HG03558 (cell line): ENCODE data around the gene GAS7.

Experiments
- ATAC-seq: cut with Tn5 transposase; IDR thresholded peaks from one replicate; pipeline ENCODE4 v1.9.1; 2021; ENCODE audit warnings: moderate number of reproducible peaks; ENCODE audit not compliant: unreplicated experiment; ENCODE audit errors: extremely low read depth

The GAS7 gene

DNA sequence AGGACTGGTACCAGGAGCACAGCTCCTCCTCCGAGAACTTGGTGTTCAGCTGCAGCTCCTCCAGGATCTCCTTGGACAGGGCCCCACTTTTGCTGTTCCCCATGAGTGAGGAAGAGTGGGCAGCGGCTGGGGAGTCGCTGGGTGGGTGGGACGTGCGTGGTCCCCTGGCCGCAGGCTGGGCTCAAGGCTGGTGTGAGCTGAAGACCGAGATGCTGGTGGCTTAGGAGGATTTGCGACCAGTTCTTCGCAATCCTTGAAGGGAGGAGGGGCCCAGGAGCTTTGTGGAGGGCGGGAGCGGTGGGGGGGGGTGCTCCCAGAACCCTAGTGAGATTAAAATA, 293.4 kb downstream of the GAS7 start, which contains the start of gene RCVRN:
TSS of gene RCVRN (minus strand) at position 194 of the 338 bp plus-strand sequence. CDS start at position 103, 91 bp downstream.
- ATAC-seq, result no peak

DNA sequence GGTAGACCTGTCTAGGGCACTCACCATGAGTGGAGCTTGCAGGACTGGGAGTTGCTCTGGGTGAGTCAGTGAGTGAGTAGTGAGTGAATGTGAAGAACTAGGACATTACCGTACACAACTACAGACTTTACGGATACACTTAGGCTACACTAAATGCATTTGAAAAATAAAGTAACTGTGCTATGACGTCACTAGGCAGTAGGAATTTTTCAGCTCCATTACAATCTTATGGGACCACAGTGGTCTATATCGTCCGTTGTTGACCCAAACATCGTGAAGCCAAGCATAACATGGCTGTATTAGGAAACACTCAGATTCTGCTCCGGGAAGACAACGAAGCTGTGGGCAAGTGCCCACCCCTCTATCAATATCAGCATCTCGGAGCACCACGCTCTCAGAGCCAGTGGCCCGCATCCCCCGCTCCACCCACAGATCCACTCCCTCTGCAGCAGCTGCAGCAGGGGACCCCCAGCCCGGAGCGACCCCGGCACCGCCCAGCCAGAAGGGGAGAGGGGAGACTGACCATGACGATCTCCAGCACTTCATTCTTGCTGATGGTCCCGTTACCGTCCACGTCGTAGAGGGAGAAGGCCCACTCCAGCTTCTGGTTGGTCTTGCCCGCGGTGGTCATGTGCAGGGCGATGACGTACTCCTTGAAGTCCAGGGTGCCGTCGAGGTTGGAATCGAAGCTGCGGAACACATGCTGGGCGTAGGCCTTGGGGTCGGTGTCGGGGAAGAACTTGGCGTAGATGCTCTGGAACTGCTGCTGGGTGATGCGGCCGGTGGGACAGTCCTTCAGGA, 293.9 kb downstream of the GAS7 start:
- no peak for ATAC-seq

DNA sequence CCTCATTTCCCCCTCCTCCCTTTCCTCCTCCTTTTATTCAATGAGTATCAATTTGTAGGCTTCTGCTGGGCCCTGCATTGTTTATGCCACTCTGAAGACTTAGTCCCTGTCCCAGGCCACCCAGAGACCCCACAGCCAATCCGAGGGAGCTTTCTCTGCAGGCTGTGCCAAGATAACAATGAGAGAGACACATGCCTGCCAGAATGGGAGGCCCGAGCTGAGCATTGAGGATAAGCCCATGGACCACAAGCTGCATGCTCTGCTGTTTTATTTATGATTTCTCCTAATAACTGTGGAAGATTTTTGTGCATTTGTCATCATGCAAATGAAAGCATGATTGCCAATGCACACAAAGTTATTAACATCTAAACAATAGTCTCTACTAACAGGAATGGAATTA, 296.3 kb downstream of the GAS7 start:
- ATAC-seq, result no peak

GRCh38 chr17:9900784-9901183, 297.6 kb downstream of the GAS7 start:
- ATAC-seq, result no peak

GRCh38 chr17:9900044-9900594, 298.3 kb downstream of the GAS7 start:
- ATAC-seq, result no peak

GRCh38 chr17:9899280-9900043, 298.9 kb downstream of the GAS7 start:
- ATAC-seq, result no peak

DNA sequence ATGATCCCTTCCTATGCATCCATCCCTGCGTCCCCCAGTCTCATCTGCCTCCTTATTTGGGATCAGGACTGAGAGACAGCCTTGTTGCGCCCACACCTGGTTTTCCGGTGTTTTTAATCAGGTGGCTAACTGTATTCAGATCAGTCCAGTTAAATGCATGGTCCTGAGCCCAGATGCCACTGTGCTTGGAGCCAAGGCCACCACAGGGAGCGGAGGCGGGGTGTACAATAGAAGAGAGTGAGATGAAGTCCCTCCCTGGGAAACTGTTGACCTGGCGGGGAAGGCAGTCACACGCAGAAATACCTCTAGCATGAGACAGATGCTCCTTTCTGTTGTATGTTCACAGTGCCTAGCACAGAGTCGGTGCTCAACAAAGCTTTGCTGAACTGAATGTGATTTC, 299.6 kb downstream of the GAS7 start:
- no peak for ATAC-seq

DNA sequence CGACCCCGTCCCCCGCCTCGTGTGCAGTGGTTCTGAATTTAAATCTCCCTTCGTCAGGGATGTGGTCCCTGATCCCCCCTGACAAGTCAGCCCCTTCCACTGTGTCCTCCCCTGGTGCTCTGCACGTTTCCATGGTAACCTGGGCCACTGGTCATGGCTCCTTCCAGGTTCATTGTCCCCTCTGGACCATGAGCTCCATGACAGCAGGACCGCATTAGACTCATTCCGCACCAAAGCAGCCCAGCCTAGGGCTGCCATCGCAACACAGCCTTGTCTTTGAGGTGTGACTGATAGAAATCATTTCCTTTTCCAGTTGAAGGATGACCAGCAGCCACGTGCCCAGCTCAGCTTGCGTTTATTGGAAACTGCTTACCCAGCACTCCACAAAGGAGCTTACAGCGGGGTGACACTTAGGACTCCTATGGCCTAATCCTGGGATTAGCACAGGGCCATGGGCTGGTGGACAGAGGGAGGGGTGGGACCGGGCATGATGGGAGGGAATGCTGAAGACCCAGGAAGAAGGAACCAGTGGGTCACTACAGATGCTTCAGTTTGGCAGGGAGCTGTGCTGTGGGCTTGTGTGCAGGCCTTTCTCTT, 300.9 kb downstream of the GAS7 start:
- ATAC-seq, result no peak

DNA sequence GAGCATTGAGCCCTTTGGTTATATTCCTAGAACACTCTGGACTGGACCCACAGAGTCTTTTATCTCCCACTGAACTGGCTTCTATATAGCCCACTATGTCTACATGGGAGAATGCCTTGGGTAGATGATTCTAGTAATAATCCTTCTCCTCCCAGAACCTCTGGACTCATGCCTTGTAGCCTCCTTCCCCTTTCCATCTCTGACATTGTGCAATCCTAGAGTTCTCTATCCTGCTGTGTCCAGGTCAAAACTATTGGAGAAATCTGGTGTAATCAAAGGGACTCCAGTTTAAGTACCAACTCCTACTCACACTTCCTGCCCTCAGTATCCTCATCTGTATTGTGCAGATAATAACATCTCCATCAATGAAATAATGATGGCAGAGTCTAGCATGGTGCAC, 302.5 kb downstream of the GAS7 start:
- ATAC-seq, result no peak

DNA sequence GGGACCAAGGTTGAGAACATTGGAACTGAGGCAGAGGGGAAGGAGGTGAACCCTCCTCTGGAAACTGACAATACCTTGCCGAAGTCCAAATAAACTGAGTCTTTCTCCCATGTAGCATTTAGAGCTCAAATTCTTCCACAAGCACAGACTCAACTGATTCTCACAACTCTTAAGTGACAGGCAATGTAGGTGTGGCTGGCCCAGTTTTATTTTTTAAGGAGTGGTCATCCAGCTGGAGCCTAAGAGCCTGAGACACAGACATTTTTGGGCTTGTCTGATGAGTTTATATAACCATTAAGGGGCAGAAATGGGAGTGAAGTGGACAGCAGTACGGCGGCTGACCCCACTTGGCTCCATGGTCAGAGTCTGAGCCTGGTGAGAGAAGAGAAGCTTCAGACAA, 304.2 kb downstream of the GAS7 start:
- ATAC-seq, result no peak

- ATAC-seq, result no peak
Measured at GRCh38 chr17:9893411-9894012, 304.9 kb downstream of the GAS7 start.

DNA sequence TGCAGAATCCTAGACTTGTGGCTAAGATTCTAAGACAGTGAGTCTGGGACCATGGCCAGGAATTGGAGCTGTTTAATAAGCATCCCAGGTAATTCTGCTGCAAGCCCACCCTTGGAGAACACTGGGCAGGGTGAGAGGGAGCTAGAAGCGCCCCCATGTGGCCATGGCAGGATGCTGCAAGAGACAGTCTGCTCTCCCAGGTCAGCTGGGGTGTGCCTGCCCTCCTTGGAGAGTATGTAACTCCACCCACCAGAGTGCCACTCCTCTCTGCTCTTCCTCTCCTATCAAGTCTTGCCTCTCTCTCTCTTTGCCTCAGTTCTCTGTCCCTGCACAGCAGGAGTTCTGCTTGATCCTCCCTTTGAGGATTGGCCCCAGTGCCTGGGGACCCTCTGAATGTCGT, 308.3 kb downstream of the GAS7 start:
- no peak for ATAC-seq

GRCh38 chr17:9887508-9887907, 310.9 kb downstream of the GAS7 start:
- no peak for ATAC-seq

DNA sequence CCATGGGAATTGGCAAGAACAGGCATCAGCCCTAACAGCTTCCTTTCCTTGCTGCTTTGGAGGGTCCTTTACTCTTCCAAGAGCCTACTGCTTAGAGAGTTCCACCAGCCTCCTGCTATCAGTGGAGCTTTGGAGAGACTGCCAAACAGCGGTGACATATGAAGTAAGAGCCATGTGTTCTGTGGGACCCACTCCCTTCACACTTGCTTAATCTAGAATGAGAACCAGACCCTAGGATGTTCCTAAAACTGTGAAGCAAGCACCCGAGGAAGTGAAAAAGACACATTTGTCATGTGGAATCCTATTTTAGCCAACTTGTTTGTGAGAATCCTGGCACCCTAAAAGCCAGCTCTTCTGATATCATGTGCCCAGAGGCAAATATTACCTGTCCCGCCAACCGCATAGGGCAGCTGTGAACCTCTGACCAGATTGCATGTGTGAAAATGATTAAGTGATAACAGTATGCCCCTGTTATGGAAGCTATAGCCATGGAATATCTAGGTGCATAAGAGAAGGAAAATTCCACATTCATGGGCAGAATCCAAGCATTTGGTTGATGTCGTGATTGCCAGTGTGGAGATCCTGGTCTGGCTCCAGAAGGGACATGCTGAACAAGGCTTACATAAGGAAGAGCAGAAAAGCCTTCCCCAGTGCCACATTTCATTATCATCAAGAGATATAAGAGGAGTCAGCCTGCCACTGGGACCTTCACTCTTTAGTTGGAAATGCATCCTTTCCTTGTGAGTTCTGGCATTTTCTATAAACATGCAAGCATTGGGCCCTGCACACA, 312.1 kb downstream of the GAS7 start:
- ATAC-seq, result no peak

DNA sequence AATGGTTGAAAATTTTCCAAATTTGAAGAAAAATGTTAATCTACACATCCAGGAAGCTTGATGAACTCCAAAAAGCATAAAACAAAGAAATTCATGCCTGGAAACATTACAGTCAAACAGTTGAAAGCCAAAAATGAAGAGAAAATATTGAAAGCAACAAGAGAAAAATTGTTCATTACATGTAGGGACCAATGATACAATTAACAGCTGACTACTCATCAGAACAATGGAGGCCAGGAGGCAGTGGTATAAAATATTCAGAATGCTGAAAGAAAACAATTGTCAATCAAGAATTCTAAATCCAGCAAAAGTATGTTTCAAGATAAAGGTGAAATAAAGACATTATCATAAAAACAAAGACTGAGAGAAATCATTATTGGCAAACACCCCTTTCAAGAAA, 315.0 kb downstream of the GAS7 start:
- no peak for ATAC-seq

DNA sequence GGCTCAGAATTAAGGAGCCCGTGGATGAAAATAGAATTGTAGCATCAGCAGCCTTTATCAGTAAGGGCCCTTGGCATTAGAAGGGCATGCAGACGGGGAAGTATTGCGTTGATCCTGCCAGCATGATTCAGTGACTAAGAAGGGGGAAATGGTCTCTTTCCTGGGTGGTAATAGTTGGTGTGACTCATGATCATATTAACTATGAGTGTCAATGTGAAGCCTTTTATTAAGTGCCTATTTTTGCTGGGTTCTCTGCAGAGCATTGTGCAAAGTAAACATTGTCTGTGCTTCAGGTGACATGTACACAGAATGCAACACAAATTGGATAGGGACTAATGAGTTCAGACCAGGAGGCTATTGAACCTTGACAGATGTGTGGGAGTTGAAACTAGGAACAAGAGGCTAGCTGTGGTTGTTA, 317.8 kb downstream of the GAS7 start:
- no peak for ATAC-seq

DNA sequence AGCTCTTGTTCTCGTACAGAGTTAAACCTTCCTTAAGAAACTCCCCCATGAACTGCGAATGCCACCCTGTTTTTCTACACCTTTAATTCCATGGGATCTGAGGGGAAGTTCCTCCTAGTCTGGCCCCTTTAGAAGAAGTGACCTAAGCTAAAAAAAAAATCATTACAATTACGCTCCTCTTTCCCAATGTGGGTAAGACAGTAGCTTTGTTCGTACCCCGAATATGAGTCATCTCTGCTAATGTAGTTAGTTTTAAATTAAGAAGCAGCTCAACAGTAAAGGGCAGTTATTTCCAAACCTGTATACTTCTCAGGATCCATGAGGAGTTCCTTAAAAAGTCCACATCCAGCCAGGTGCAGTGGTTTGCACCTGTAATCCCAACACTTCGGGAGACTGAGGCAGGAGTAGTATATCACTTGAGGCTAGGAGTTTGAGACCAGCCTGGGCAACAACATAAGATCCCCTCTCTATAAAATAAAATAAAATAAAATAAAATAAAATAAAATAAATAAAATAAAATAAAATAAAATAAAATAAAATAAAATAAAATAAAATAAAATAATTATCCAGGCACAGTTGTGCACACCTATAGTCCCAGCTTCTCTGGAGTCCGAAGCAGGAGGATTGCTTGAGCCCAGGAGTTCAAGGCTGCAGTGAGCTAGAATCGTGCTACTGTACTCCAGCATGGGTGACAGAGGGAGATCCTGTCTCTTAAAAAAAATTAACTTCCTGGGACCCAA, 319.4 kb downstream of the GAS7 start:
- no peak for ATAC-seq

GRCh38 chr17:9878356-9878755, 320.1 kb downstream of the GAS7 start:
- ATAC-seq, result no peak

DNA sequence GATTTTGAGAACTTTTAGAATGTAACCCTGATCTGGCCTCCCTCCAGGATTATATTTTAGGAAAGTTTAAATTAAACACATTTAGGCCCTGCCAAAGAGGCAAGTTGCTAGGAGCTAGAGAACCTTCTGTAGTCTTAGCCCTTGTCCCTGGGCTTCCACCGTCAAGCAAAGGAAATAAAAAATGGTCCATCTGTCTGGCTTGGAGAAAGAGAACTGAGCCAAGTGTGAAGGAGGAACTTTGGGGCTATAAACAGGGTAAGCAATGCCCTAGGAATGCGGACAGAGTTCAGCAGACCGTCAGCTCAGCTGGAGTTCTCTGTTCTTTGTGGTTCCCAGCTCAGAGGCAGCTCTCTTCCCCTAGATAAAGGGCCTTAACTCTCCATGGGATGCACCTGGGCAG, 323.0 kb downstream of the GAS7 start:
- ATAC-seq, result no peak
